CD8-positive, alpha-beta memory T cell (primary cell): ENCODE measurements around the gene EZH1. TPM values are rescaled to one million over a fixed set of nuclear protein-coding genes. Genes with fewer than 3 reads are reported as not detected.

ENCODE experiments used
- CTCF ChIA-PET: fragments of 350-600 bp; sonication (Branson Sonifier 250); formaldehyde crosslinking; loops from one replicate; lab custom pipeline; 2021; ENCODE audit warnings: antibody characterized with exemption; lab: Charles Lee
- POLR2A ChIA-PET: fragments of 350-600 bp; sonication (Branson Sonifier 250); formaldehyde crosslinking; loops from one replicate; lab custom pipeline; 2021; ENCODE audit warnings: antibody characterized with exemption; lab: Charles Lee
- DNase-seq, 5 donors: peaks; one replicate each; pipeline versions ENCODE4 v3.0.0 to v3.0.0-alpha.2; 2020 to 2022; ENCODE audit warnings: mixed read lengths in 1 of 5
- H3K27ac ChIP-seq: one replicate; pipeline ENCODE4 v1.7.0; 2013; ENCODE audit warnings: low read depth, mild to moderate bottlenecking, low read length, moderate library complexity
- H3K27me3 ChIP-seq: 2 replicates; pipeline ENCODE4 v1.7.0; 2013; ENCODE audit warnings: low read length, mild to moderate bottlenecking; ENCODE audit not compliant: insufficient read depth, poor library complexity, severe bottlenecking
- H3K36me3 ChIP-seq: 2 replicates; pipeline ENCODE4 v1.7.0; 2013; ENCODE audit warnings: mild to moderate bottlenecking, low read length, moderate library complexity; ENCODE audit not compliant: insufficient read depth
- H3K4me1 ChIP-seq: 2 replicates; pipeline ENCODE4 v1.7.0; 2013; ENCODE audit warnings: mild to moderate bottlenecking, low read length, moderate library complexity; ENCODE audit not compliant: insufficient read depth
- H3K4me3 ChIP-seq: 2 replicates; pipeline ENCODE4 v1.7.0; 2013; ENCODE audit warnings: mild to moderate bottlenecking, low read length
- H3K9me3 ChIP-seq: 2 replicates; pipeline ENCODE4 v1.7.0; 2013; ENCODE audit warnings: mild to moderate bottlenecking, low read length
- H3K27ac Mint-ChIP-seq, 8 donors: one replicate each; pipeline ENCODE4 v1.8.0; 2020 to 2021; ENCODE audit warnings: mixed read lengths in 8 of 8, mild to moderate bottlenecking in 6 of 8, inconsistent platforms in 3 of 8, moderate library complexity in 3 of 8
- H3K27me3 Mint-ChIP-seq, 2 donors: one replicate each; pipeline ENCODE4 v1.8.0; 2020 to 2021; ENCODE audit warnings: mixed read lengths in 2 of 2, mild to moderate bottlenecking in 1 of 2, moderate library complexity in 1 of 2
- H3K36me3 Mint-ChIP-seq, 3 donors: one replicate each; pipeline ENCODE4 v1.8.0; 2020 to 2021; ENCODE audit warnings: mixed read lengths in 3 of 3, inconsistent platforms in 1 of 3, mild to moderate bottlenecking in 1 of 3
- H3K4me1 Mint-ChIP-seq, 3 donors: one replicate each; pipeline ENCODE4 v1.8.0; 2020 to 2021; ENCODE audit warnings: mixed read lengths in 3 of 3, inconsistent platforms in 1 of 3, mild to moderate bottlenecking in 1 of 3
- H3K4me3 Mint-ChIP-seq, 7 donors: one replicate each; pipeline ENCODE4 v1.8.0; 2020 to 2021; ENCODE audit warnings: mixed read lengths in 7 of 7, mild to moderate bottlenecking in 6 of 7, moderate library complexity in 4 of 7, inconsistent platforms in 2 of 7
- H3K9me3 Mint-ChIP-seq, 5 donors: one replicate each; pipeline ENCODE4 v1.8.0; 2020 to 2022; ENCODE audit warnings: mixed read lengths in 5 of 5, mild to moderate bottlenecking in 3 of 5, moderate library complexity in 2 of 5, inconsistent platforms in 1 of 5
- polyA plus RNA-seq: library from polyadenylated mRNA; unstranded; fragments of 300-500 nt; fragmentation: Illumina TruSeq; gene quantifications from one replicate; pipeline ENCODE4 v1.2.3, GENCODE V29; 2021
- total RNA-seq, 2 experiments: library from RNA; stranded (reverse); gene quantifications; one replicate each; pipeline ENCODE4 v1.2.3, GENCODE V29; 2021

Gene EZH1
- total and polyA plus RNA-seq, 3 experiments from 2014 or later: 37.2 to 42.6 (median 40.8) TPM

- Histone ChIP-seq H3K4me1 (peaks cover 13% of the 10 kb centered on the region), H3K36me3 (peaks cover 12% of the 10 kb centered on the region), H3K4me3 (no peak overlapping the region), H3K27ac (no peak overlapping the region), H3K27me3 (peaks cover 46% of the 10 kb centered on the region), H3K9me3 (no peaks in the 10 kb centered on the region)
- no peak for DNase-seq
- H3K4me1 Mint-ChIP-seq: peaks cover 17 to 49% (median 24%) of the 10 kb centered on the region in 3 donors
- H3K4me3 Mint-ChIP-seq: no peak overlapping the region
- ChIA-PET CTCF (no interaction called here), POLR2A (no interaction called here)
- peaks cover 52 to 74% of the 10 kb centered on the region in 2 donors for H3K27me3 Mint-ChIP-seq
- H3K36me3 Mint-ChIP-seq: peaks cover 10 to 17% (median 12%) of the 10 kb centered on the region in 3 donors
- H3K9me3 Mint-ChIP-seq: peaks cover 0 to 4% (median 0%) of the 10 kb centered on the region in 5 donors
- peak overlapping the region in 3 of 8 donors; percentile 1 to 52 (median 2) for H3K27ac Mint-ChIP-seq
Observed at GRCh38 chr17:42783062-42783790, 38.4 kb upstream of the EZH1 start.

GRCh38 chr17:42782166-42783061 is 37.6 kb upstream of the EZH1 start:
- Histone ChIP-seq H3K27ac (peak overlapping the region; percentile 65), H3K4me1 (peaks cover 13% of the 10 kb centered on the region), H3K4me3 (no peak overlapping the region), H3K36me3 (peaks cover 19% of the 10 kb centered on the region), H3K27me3 (peaks cover 46% of the 10 kb centered on the region), H3K9me3 (no peaks in the 10 kb centered on the region)
- no peak for DNase-seq
- peaks cover 46 to 66% of the 10 kb centered on the region in 2 donors for H3K27me3 Mint-ChIP-seq
- H3K36me3 Mint-ChIP-seq: peaks cover 15 to 25% (median 18%) of the 10 kb centered on the region in 3 donors
- H3K9me3 Mint-ChIP-seq: peaks cover 0 to 4% (median 0%) of the 10 kb centered on the region in 5 donors
- H3K27ac Mint-ChIP-seq: peak overlapping the region in 1 of 8 donors; percentile 52
- CTCF ChIA-PET: no interaction called here
- H3K4me1 Mint-ChIP-seq: peaks cover 17 to 49% (median 23%) of the 10 kb centered on the region in 3 donors
- no peak overlapping the region for H3K4me3 Mint-ChIP-seq
- POLR2A ChIA-PET: interaction anchor here (1.1 kb wide), 1 partner anchor 8 kb away, joined by 3 read pairs; no protein-coding TSS in a partner anchor

- Histone ChIP-seq H3K27me3 (peaks cover 43% of the 10 kb centered on the region), H3K36me3 (peaks cover 19% of the 10 kb centered on the region), H3K4me1 (peaks cover 13% of the 10 kb centered on the region), H3K9me3 (no peaks in the 10 kb centered on the region), H3K4me3 (peak overlapping the region; percentile 22), H3K27ac (peak overlapping the region; percentile 65)
- H3K36me3 Mint-ChIP-seq: peaks cover 17 to 28% (median 18%) of the 10 kb centered on the region in 3 donors
- peaks cover 17 to 49% (median 23%) of the 10 kb centered on the region in 3 donors for H3K4me1 Mint-ChIP-seq
- peak overlapping the region in 1 of 8 donors; percentile 60 for H3K27ac Mint-ChIP-seq
- peak overlapping the region in 1 of 7 donors; percentile 43 for H3K4me3 Mint-ChIP-seq
- H3K9me3 Mint-ChIP-seq: peaks cover 0 to 4% (median 0%) of the 10 kb centered on the region in 5 donors
- no peak for DNase-seq
- H3K27me3 Mint-ChIP-seq: peaks cover 40 to 61% of the 10 kb centered on the region in 2 donors
- ChIA-PET POLR2A (interaction anchor here (1.1 kb wide), 1 partner anchor 8 kb away, joined by 3 read pairs; no protein-coding TSS in a partner anchor), CTCF (interaction anchor here (1.2 kb wide), 1 partner anchor 18 kb away, joined by 4 read pairs; no protein-coding TSS in a partner anchor)
Observed at GRCh38 chr17:42781639-42782165, 36.9 kb upstream of the EZH1 start.

GRCh38 chr17:42780851-42781638 is 36.2 kb upstream of the EZH1 start:
- POLR2A ChIA-PET: no interaction called here

GRCh38 chr17:42779936-42780850 is 35.4 kb upstream of the EZH1 start, which contains the start of gene WNK4:
WNK4 (plus strand) TSS chr17:42780610; CDS start chr17:42780699, 89 bp downstream.
- POLR2A ChIA-PET: no interaction called here
- Mint-ChIP-seq H3K4me3 (peak within 1 kb of the TSS in 3 of 7 donors; percentile 15 to 74 (median 58)), H3K27ac (peak within 1 kb of the TSS in 2 of 8 donors; percentile 55 to 60)

More at GRCh38 chr17:42780851-42781638, 36.2 kb upstream of the EZH1 start:
- Histone ChIP-seq H3K27me3 (peaks cover 43% of the 10 kb centered on the region), H3K36me3 (peaks cover 22% of the 10 kb centered on the region), H3K4me1 (peaks cover 13% of the 10 kb centered on the region), H3K4me3 (peak overlapping the region; percentile 22), H3K27ac (peak overlapping the region; percentile 65), H3K9me3 (no peaks in the 10 kb centered on the region)
- peaks cover 0 to 4% (median 0%) of the 10 kb centered on the region in 5 donors for H3K9me3 Mint-ChIP-seq
- H3K36me3 Mint-ChIP-seq: peaks cover 18 to 34% (median 19%) of the 10 kb centered on the region in 3 donors
- H3K27ac Mint-ChIP-seq: peak overlapping the region in 2 of 8 donors; percentile 55 to 60
- peaks cover 34 to 54% of the 10 kb centered on the region in 2 donors for H3K27me3 Mint-ChIP-seq
- no peak for DNase-seq
- H3K4me3 Mint-ChIP-seq: peak overlapping the region in 2 of 7 donors; percentile 43 to 58
- CTCF ChIA-PET: interaction anchor here (1.2 to 1.3 kb wide), 2 partner anchors 14 to 18 kb away, joined by 3 to 4 read pairs; no protein-coding TSS in a partner anchor
- peaks cover 17 to 49% (median 23%) of the 10 kb centered on the region in 3 donors for H3K4me1 Mint-ChIP-seq

GRCh38 chr17:42779304-42779935 is 34.6 kb upstream of the EZH1 start:
- Histone ChIP-seq H3K27ac (peak overlapping the region; percentile 27), H3K9me3 (no peaks in the 10 kb centered on the region), H3K4me1 (peaks cover 6% of the 10 kb centered on the region), H3K4me3 (no peak overlapping the region), H3K27me3 (peaks cover 26% of the 10 kb centered on the region), H3K36me3 (peaks cover 26% of the 10 kb centered on the region)
- Mint-ChIP-seq H3K9me3 (no peaks in the 10 kb centered on the region), H3K36me3 (peaks cover 18 to 49% (median 19%) of the 10 kb centered on the region in 3 donors), H3K27me3 (peaks cover 23 to 40% of the 10 kb centered on the region in 2 donors), H3K27ac (no peak overlapping the region), H3K4me1 (peaks cover 14 to 39% (median 14%) of the 10 kb centered on the region in 3 donors), H3K4me3 (peak overlapping the region in 3 of 7 donors; percentile 4 to 74 (median 15))
- ChIA-PET POLR2A (no interaction called here), CTCF (interaction anchor here (0.6 kb wide), 1 partner anchor 41 kb away, joined by 3 read pairs; no protein-coding TSS in a partner anchor)
- no peak for DNase-seq

More at GRCh38 chr17:42779936-42780850, 35.4 kb upstream of the EZH1 start, which contains the start of gene WNK4:
- Mint-ChIP-seq H3K4me1 (peaks cover 13 to 42% (median 18%) of the 10 kb centered on the region in 3 donors), H3K27me3 (peaks cover 26 to 47% of the 10 kb centered on the region in 2 donors), H3K36me3 (peaks cover 18 to 43% (median 19%) of the 10 kb centered on the region in 3 donors), H3K9me3 (peaks cover 0 to 4% (median 0%) of the 10 kb centered on the region in 5 donors)
- Histone ChIP-seq H3K27me3 (peaks cover 34% of the 10 kb centered on the region), H3K27ac (peak within 1 kb of the TSS; percentile 65), H3K9me3 (no peaks in the 10 kb centered on the region), H3K4me3 (peak within 1 kb of the TSS; percentile 22), H3K36me3 (peaks cover 26% of the 10 kb centered on the region), H3K4me1 (peaks cover 13% of the 10 kb centered on the region)
- CTCF ChIA-PET: interaction anchor here (0.6 to 1.3 kb wide), 3 partner anchors 14 to 41 kb away, joined by 3 to 4 read pairs (median 3); no protein-coding TSS in a partner anchor
- DNase-seq: no peak
